ENCODE results near the gene SUPT6H. TPM values are rescaled to one million over a fixed set of nuclear protein-coding genes. Genes with fewer than 3 reads are reported as not detected.
A peak's percentile ranks its signal among the peaks of the same experiment; 100 is the strongest.

SUPT6H gene
- total and polyA plus RNA-seq, 2 experiments from 2014 or later: 26.5 to 39.7 TPM

GRCh38 chr17:28746611-28747050 lies 84.6 kb downstream of the SUPT6H start:
- H3K9me2 ChIP-seq (ENCODE audit: insufficient read depth): no peaks in the 10 kb centered on the region
- no peaks in the 10 kb centered on the region for H3K9me3 ChIP-seq (ENCODE audit: low read depth)
- H3K9ac ChIP-seq: no peak overlapping the region
- peaks cover under 1% of the 10 kb centered on the region; the same call in 1 of the 2 replicates for H3K36me3 ChIP-seq (ENCODE audit: low read depth)
- WGBS, 2 experiments (ENCODE audit: low coverage in 1 of 2, low lambda C conversion rate in 2 of 2, missing lambda C conversion rate in 2 of 2): 92% methylated on average over 5 of the region's 5 CpGs
- peak overlapping the region; percentile 90 for H3K4me2 ChIP-seq (ENCODE audit: unreplicated experiment)
- no peaks in the 10 kb centered on the region for H3K27me3 ChIP-seq (replicated peaks; ENCODE audit: insufficient read depth)
- H3F3A ChIP-seq (ENCODE audit: insufficient read depth): peaks cover 24% of the 10 kb centered on the region; the same call in 1 of the 2 replicates
- no peak overlapping the region for H3K4me3 ChIP-seq
- H4K20me1 ChIP-seq (ENCODE audit: insufficient read depth): no peaks in the 10 kb centered on the region
- DNase-seq: no peak
- in situ Hi-C loops (cut with MboI): no loop called here
- TF ChIP-seq EZH2 (IDR thresholded peaks at IDR 0.05; ENCODE audit: insufficient read depth, poor library complexity, severe bottlenecking): no peak
- TF ChIP-seq EZH2phosphoT487 (IDR thresholded peaks at IDR 0.05; ENCODE audit: insufficient read depth, low read depth): no peak
- no peak overlapping the region for H3K27ac ChIP-seq
- peaks cover 60% of the 10 kb centered on the region for H3K79me2 ChIP-seq (ENCODE audit: insufficient read depth)
- peaks cover 21% of the 10 kb centered on the region for H3K4me1 ChIP-seq (ENCODE audit: insufficient read depth)
- no peak overlapping the region for H2AFZ ChIP-seq

- Histone ChIP-seq H3K27ac (no peak overlapping the region), H3K79me2 (ENCODE audit: insufficient read depth) (peaks cover 60% of the 10 kb centered on the region)
- WGBS, 2 experiments (ENCODE audit: low coverage in 1 of 2, low lambda C conversion rate in 2 of 2, missing lambda C conversion rate in 2 of 2): 84 to 87% methylated on average over 7 of the region's 7 CpGs
Measured at GRCh38 chr17:28747051-28747691, 85.2 kb downstream of the SUPT6H start.

GRCh38 chr17:28747801-28748750 lies 86.1 kb downstream of the SUPT6H start:
- Histone ChIP-seq H3K27ac (no peak overlapping the region), H3K4me1 (ENCODE audit: insufficient read depth) (peaks cover 13% of the 10 kb centered on the region), H3K27me3 (replicated peaks; ENCODE audit: insufficient read depth) (no peaks in the 10 kb centered on the region), H2AFZ (no peak overlapping the region), H3K4me2 (ENCODE audit: unreplicated experiment) (no peak overlapping the region), H3K9me3 (ENCODE audit: low read depth) (no peaks in the 10 kb centered on the region), H3K9me2 (ENCODE audit: insufficient read depth) (no peaks in the 10 kb centered on the region), H3K79me2 (ENCODE audit: insufficient read depth) (peaks cover 60% of the 10 kb centered on the region), H3F3A (ENCODE audit: insufficient read depth) (0 out of 2 replicates have a peak, but pooled peaks cover 16% of the 10 kb centered on the region), H3K9ac (no peak overlapping the region), H3K36me3 (ENCODE audit: low read depth) (peaks cover 4% of the 10 kb centered on the region; the same call in 1 of the 2 replicates), H4K20me1 (ENCODE audit: insufficient read depth) (no peaks in the 10 kb centered on the region), H3K4me3 (no peak overlapping the region)
- TF ChIP-seq EZH2phosphoT487 (IDR thresholded peaks at IDR 0.05; ENCODE audit: insufficient read depth, low read depth) (no peak), EZH2 (IDR thresholded peaks at IDR 0.05; ENCODE audit: insufficient read depth, poor library complexity, severe bottlenecking) (no peak)
- DNase-seq: no peak
- 89 to 96% methylated on average over 18 of the region's 18 CpGs for WGBS, 2 experiments (ENCODE audit: low coverage in 1 of 2, low lambda C conversion rate in 2 of 2, missing lambda C conversion rate in 2 of 2)
- in situ Hi-C loops (cut with MboI): no loop called here

More at GRCh38 chr17:28747051-28747691, 85.2 kb downstream of the SUPT6H start:
- Histone ChIP-seq H3K4me3 (no peak overlapping the region), H3K27me3 (replicated peaks; ENCODE audit: insufficient read depth) (no peaks in the 10 kb centered on the region), H3K4me1 (ENCODE audit: insufficient read depth) (peaks cover 21% of the 10 kb centered on the region), H3K4me2 (ENCODE audit: unreplicated experiment) (no peak overlapping the region), H3K9me3 (ENCODE audit: low read depth) (no peaks in the 10 kb centered on the region), H2AFZ (no peak overlapping the region), H3F3A (ENCODE audit: insufficient read depth) (peaks cover 22% of the 10 kb centered on the region; the same call in 1 of the 2 replicates), H3K9ac (no peak overlapping the region), H3K36me3 (ENCODE audit: low read depth) (peaks cover 4% of the 10 kb centered on the region; the same call in 1 of the 2 replicates), H3K9me2 (ENCODE audit: insufficient read depth) (no peaks in the 10 kb centered on the region), H4K20me1 (ENCODE audit: insufficient read depth) (no peaks in the 10 kb centered on the region)
- TF ChIP-seq EZH2 (IDR thresholded peaks at IDR 0.05; ENCODE audit: insufficient read depth, poor library complexity, severe bottlenecking): no peak
- DNase-seq: no peak
- in situ Hi-C loops (cut with MboI): no loop called here

- 69% methylated on average over 17 to 18 of the region's 18 CpGs for WGBS, 2 experiments (ENCODE audit: low coverage in 1 of 2, low lambda C conversion rate in 2 of 2, missing lambda C conversion rate in 2 of 2)
- H4K20me1 ChIP-seq (ENCODE audit: insufficient read depth): no peaks in the 10 kb centered on the region
- in situ Hi-C loops (cut with MboI): no loop called here
Measured at GRCh38 chr17:28748852-28749515, 87.0 kb downstream of the SUPT6H start.

More at GRCh38 chr17:28748852-28749515, 87.0 kb downstream of the SUPT6H start:
- Histone ChIP-seq H3K79me2 (ENCODE audit: insufficient read depth) (peaks cover 60% of the 10 kb centered on the region), H3K27me3 (replicated peaks; ENCODE audit: insufficient read depth) (no peaks in the 10 kb centered on the region), H3K36me3 (ENCODE audit: low read depth) (peaks cover 4% of the 10 kb centered on the region; the same call in 1 of the 2 replicates), H3F3A (ENCODE audit: insufficient read depth) (0 out of 2 replicates have a peak, but pooled peaks cover 13% of the 10 kb centered on the region), H2AFZ (no peak overlapping the region), H3K9ac (no peak overlapping the region), H3K4me1 (ENCODE audit: insufficient read depth) (peaks cover 10% of the 10 kb centered on the region; the same call in 1 of the 2 replicates), H3K4me2 (ENCODE audit: unreplicated experiment) (no peak overlapping the region), H3K4me3 (no peak overlapping the region), H3K9me3 (ENCODE audit: low read depth) (no peaks in the 10 kb centered on the region), H3K27ac (no peak overlapping the region), H3K9me2 (ENCODE audit: insufficient read depth) (no peaks in the 10 kb centered on the region)
- no peak for DNase-seq
- no peak for TF ChIP-seq EZH2 (IDR thresholded peaks at IDR 0.05; ENCODE audit: insufficient read depth, poor library complexity, severe bottlenecking)
- TF ChIP-seq EZH2phosphoT487 (IDR thresholded peaks at IDR 0.05; ENCODE audit: insufficient read depth, low read depth): no peak
